Measurements from ENCODE around the gene SLC16A12. TPM values are rescaled to one million over a fixed set of nuclear protein-coding genes. Genes with fewer than 3 reads are reported as not detected.
A peak's percentile ranks its signal among the peaks of the same experiment; 100 is the strongest.

SLC16A12 gene
- total RNA-seq, 1 experiment from 2014 or later: 0.09 TPM

- TF ChIP-seq CTCF (IDR thresholded peaks at IDR 0.05; ENCODE audit: unreplicated experiment): no peak
- H3K4me1 Mint-ChIP-seq (ENCODE audit: insufficient read depth, unreplicated experiment): peaks cover 37% of the 10 kb centered on the region
- H3K27me3 Mint-ChIP-seq (ENCODE audit: insufficient read depth, unreplicated experiment): no peaks in the 10 kb centered on the region
- ChIA-PET CTCF (interaction anchor here (0.6 to 4.4 kb wide), 6 partner anchors 38 to 990 kb away, joined by 3 to 32 read pairs (median 7); no protein-coding TSS in a partner anchor), POLR2A (interaction anchor here (1.0 to 2.7 kb wide), 5 partner anchors 10 to 127 kb away, joined by 3 to 6 read pairs (median 6); no protein-coding TSS in a partner anchor)
- intact Hi-C loops (cut with micrococcal nuclease): loop anchor here (5.0 kb wide), 3 partner anchors 273 to 1433 kb away; partner anchors contain the start of gene KIF20B
- H3K4me3 Mint-ChIP-seq (ENCODE audit: unreplicated experiment): no peak overlapping the region
- DNase-seq (ENCODE audit: unreplicated experiment): no peak
- H3K36me3 Mint-ChIP-seq (ENCODE audit: insufficient read depth, unreplicated experiment): no peaks in the 10 kb centered on the region
- no peak overlapping the region for H3K27ac Mint-ChIP-seq (ENCODE audit: low read depth, unreplicated experiment)
- BruUV-seq (replicated peaks): no TSS peak
- H3K9me3 Mint-ChIP-seq (ENCODE audit: unreplicated experiment): no peaks in the 10 kb centered on the region
Measured at GRCh38 chr10:89428877-89429276, 106.5 kb downstream of the SLC16A12 start.

- POLR2A ChIA-PET: interaction anchor here (0.6 to 2.7 kb wide), 6 partner anchors 38 to 279 kb away, joined by 3 to 6 read pairs (median 4); no protein-coding TSS in a partner anchor
- H3K4me3 Mint-ChIP-seq (ENCODE audit: unreplicated experiment): no peak overlapping the region
- H3K4me1 Mint-ChIP-seq (ENCODE audit: insufficient read depth, unreplicated experiment): peaks cover 36% of the 10 kb centered on the region
- CTCF ChIA-PET: interaction anchor here (0.7 to 4.4 kb wide), 5 partner anchors 39 to 137 kb away, joined by 3 to 32 read pairs (median 16); no protein-coding TSS in a partner anchor
- no peak for TF ChIP-seq CTCF (IDR thresholded peaks at IDR 0.05; ENCODE audit: unreplicated experiment)
- intact Hi-C loops (cut with micrococcal nuclease): loop anchor here (2.0 to 5.0 kb wide), 4 partner anchors 275 to 1435 kb away; partner anchors contain the start of gene KIF20B
- no peaks in the 10 kb centered on the region for H3K36me3 Mint-ChIP-seq (ENCODE audit: insufficient read depth, unreplicated experiment)
- no peaks in the 10 kb centered on the region for H3K9me3 Mint-ChIP-seq (ENCODE audit: unreplicated experiment)
- no TSS peak for BruUV-seq (replicated peaks)
- peak; percentile 21 for DNase-seq (ENCODE audit: unreplicated experiment)
- no peaks in the 10 kb centered on the region for H3K27me3 Mint-ChIP-seq (ENCODE audit: insufficient read depth, unreplicated experiment)
- peak overlapping the region; percentile 38 for H3K27ac Mint-ChIP-seq (ENCODE audit: low read depth, unreplicated experiment)
Measured at GRCh38 chr10:89427629-89428028, 107.8 kb downstream of the SLC16A12 start.

- BruUV-seq (replicated peaks): no TSS peak
- Mint-ChIP-seq H3K36me3 (ENCODE audit: insufficient read depth, unreplicated experiment) (peaks cover under 1% of the 10 kb centered on the region), H3K27ac (ENCODE audit: low read depth, unreplicated experiment) (no peak overlapping the region), H3K4me1 (ENCODE audit: insufficient read depth, unreplicated experiment) (peaks cover 26% of the 10 kb centered on the region), H3K9me3 (ENCODE audit: unreplicated experiment) (no peaks in the 10 kb centered on the region), H3K27me3 (ENCODE audit: insufficient read depth, unreplicated experiment) (no peaks in the 10 kb centered on the region), H3K4me3 (ENCODE audit: unreplicated experiment) (no peak overlapping the region)
- intact Hi-C loops (cut with micrococcal nuclease): loop anchor here (1.0 to 5.0 kb wide), 6 partner anchors 129 to 1436 kb away; partner anchors contain the start of gene KIF20B
- ChIA-PET POLR2A (interaction anchor here (0.9 to 1.3 kb wide), 2 partner anchors 131 to 138 kb away, joined by 3 read pairs; no protein-coding TSS in a partner anchor), CTCF (interaction anchor here (0.6 to 4.4 kb wide), 11 partner anchors 9 to 388 kb away, joined by 3 to 32 read pairs (median 4); no protein-coding TSS in a partner anchor)
- peak; percentile 74 for TF ChIP-seq CTCF (IDR thresholded peaks at IDR 0.05; ENCODE audit: unreplicated experiment)
- peak; percentile 70 for DNase-seq (ENCODE audit: unreplicated experiment)
Measured at GRCh38 chr10:89426230-89426868, 109.0 kb downstream of the SLC16A12 start.

GRCh38 chr10:89425000-89425399, 110.4 kb downstream of the SLC16A12 start:
- Mint-ChIP-seq H3K9me3 (ENCODE audit: unreplicated experiment) (no peaks in the 10 kb centered on the region), H3K4me3 (ENCODE audit: unreplicated experiment) (no peak overlapping the region), H3K36me3 (ENCODE audit: insufficient read depth, unreplicated experiment) (peaks cover 7% of the 10 kb centered on the region), H3K27ac (ENCODE audit: low read depth, unreplicated experiment) (no peak overlapping the region), H3K27me3 (ENCODE audit: insufficient read depth, unreplicated experiment) (no peaks in the 10 kb centered on the region), H3K4me1 (ENCODE audit: insufficient read depth, unreplicated experiment) (peaks cover 26% of the 10 kb centered on the region)
- no TSS peak for BruUV-seq (replicated peaks)
- TF ChIP-seq CTCF (IDR thresholded peaks at IDR 0.05; ENCODE audit: unreplicated experiment): no peak
- ChIA-PET POLR2A (no interaction called here), CTCF (interaction anchor here (1.2 to 3.2 kb wide), 3 partner anchors 132 to 140 kb away, joined by 3 to 17 read pairs (median 16); no protein-coding TSS in a partner anchor)
- intact Hi-C loops (cut with micrococcal nuclease): loop anchor here (5.0 kb wide), 3 partner anchors 277 to 1437 kb away; partner anchors contain the start of gene KIF20B
- DNase-seq (ENCODE audit: unreplicated experiment): no peak

All from MCF 10A (cell line).